Thyroid gland (tissue), 4 donors: ENCODE data around the gene NEK2.

Source experiments
- POLR2A ChIP-seq, 2 donors: fragments of 450-650 bp; IDR thresholded peaks; one replicate each; pipeline ENCODE4 v1.6.1; 2017; ENCODE audit warnings: antibody characterized with exemption in 2 of 2, mild to moderate bottlenecking in 2 of 2, moderate library complexity in 1 of 2
- TF ChIP-seq, protein P1 (sequence below), 6 experiments: fragments of 200-600 bp in 3 of 6; fragments of 450-650 bp in 3 of 6; sonication (generic) in 3 of 6; IDR thresholded peaks; one replicate each; pipeline ENCODE4 v1.5.1; 2016 to 2019; ENCODE audit warnings: antibody characterized with exemption in 6 of 6, mild to moderate bottlenecking in 2 of 6, inconsistent platforms in 1 of 6, moderate library complexity in 1 of 6

DNA sequence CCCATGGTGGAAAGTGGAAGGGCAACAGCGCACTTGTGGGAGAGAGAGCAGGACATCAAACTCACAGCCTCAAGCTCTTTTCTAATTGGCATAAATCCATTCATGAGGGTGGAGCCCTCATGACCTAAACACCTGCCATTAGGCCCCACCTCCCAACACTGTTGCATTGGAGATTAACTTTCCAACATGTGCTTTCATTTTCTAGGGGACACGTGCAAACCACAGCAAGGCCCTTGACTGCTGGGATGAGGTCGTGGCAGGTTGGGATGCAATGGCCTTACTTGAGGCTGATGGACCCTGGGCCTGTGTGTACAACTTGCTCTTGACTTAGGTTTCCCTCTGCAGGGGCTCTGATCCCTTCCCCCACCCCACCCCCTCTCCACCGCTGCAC, 35.9 kb upstream of the NEK2 start:
- TF ChIP-seq, protein P1, sequence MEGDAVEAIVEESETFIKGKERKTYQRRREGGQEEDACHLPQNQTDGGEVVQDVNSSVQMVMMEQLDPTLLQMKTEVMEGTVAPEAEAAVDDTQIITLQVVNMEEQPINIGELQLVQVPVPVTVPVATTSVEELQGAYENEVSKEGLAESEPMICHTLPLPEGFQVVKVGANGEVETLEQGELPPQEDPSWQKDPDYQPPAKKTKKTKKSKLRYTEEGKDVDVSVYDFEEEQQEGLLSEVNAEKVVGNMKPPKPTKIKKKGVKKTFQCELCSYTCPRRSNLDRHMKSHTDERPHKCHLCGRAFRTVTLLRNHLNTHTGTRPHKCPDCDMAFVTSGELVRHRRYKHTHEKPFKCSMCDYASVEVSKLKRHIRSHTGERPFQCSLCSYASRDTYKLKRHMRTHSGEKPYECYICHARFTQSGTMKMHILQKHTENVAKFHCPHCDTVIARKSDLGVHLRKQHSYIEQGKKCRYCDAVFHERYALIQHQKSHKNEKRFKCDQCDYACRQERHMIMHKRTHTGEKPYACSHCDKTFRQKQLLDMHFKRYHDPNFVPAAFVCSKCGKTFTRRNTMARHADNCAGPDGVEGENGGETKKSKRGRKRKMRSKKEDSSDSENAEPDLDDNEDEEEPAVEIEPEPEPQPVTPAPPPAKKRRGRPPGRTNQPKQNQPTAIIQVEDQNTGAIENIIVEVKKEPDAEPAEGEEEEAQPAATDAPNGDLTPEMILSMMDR (IDR thresholded peaks at IDR 0.05): no peak
- no peak for TF ChIP-seq POLR2A (IDR thresholded peaks at IDR 0.05)
